Measurements from ENCODE around the gene FABP6. TPM values are rescaled to one million over a fixed set of nuclear protein-coding genes. Genes with fewer than 3 reads are reported as not detected.

Gene FABP6
- total RNA-seq, 4 donors from 2014 or later, result 2.5 TPM; not detected in 3

DNA sequence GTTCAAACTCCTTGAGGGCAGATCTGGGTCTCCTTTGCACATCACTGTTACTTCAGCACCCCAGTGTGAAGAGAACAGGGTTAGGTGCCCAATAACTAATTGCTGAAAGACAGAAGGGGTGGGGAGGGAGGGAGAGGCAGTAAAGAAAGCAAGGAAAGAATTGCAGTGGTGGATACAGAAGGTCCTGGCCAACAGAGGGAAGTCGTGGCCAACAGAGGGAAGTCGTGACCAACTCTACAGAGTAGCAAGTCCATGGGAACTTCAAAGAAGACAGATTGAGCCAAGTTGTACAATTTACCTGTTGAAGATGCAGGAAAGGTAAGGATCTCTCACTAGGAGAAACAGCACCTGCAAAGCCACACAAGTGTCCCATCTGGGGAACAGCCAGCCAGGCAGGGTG lies 56.0 kb downstream of the FABP6 start:
- 68% methylated on average over 2 of the region's 2 CpGs for WGBS
- DNase-seq (ENCODE audit: low spot score in 2 of 2), result no peak
- H3K4me1 ChIP-seq, result peaks cover 19% of the 10 kb centered on the region
- no peak for TF ChIP-seq POLR2AphosphoS5 (IDR thresholded peaks at IDR 0.05)
- no peaks in the 10 kb centered on the region for H3K9me3 ChIP-seq
- no peaks in the 10 kb centered on the region for H3K36me3 ChIP-seq
- H3K27ac ChIP-seq, result no peak overlapping the region
- no peaks in the 10 kb centered on the region for H3K27me3 ChIP-seq
- H3K4me3 ChIP-seq, result no peak overlapping the region

DNA sequence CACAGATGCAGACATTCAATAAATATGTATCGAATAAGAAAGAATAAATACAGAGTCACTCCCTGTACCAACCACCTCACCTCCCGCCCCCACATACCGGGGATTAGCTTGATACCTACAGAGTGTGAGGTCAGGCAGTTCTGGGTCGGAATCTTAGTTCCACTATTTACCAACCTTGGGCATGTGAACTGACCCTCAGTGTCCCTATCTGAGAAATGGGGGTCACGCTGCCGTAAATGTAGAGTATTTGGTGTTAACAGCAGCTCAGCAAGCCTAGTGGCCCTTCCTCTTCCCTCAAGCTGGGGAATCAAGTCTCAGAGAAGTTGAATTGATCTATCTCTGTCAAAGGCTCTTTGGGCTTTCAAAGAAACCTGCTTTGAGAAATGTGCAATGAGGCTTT lies 57.6 kb downstream of the FABP6 start:
- H3K4me1 ChIP-seq, result peaks cover 19% of the 10 kb centered on the region
- TF ChIP-seq POLR2A (IDR thresholded peaks at IDR 0.05) (no peak), POLR2AphosphoS5 (IDR thresholded peaks at IDR 0.05) (no peak), EP300 (IDR thresholded peaks at IDR 0.05) (no peak)
- TF ChIP-seq, protein P1, sequence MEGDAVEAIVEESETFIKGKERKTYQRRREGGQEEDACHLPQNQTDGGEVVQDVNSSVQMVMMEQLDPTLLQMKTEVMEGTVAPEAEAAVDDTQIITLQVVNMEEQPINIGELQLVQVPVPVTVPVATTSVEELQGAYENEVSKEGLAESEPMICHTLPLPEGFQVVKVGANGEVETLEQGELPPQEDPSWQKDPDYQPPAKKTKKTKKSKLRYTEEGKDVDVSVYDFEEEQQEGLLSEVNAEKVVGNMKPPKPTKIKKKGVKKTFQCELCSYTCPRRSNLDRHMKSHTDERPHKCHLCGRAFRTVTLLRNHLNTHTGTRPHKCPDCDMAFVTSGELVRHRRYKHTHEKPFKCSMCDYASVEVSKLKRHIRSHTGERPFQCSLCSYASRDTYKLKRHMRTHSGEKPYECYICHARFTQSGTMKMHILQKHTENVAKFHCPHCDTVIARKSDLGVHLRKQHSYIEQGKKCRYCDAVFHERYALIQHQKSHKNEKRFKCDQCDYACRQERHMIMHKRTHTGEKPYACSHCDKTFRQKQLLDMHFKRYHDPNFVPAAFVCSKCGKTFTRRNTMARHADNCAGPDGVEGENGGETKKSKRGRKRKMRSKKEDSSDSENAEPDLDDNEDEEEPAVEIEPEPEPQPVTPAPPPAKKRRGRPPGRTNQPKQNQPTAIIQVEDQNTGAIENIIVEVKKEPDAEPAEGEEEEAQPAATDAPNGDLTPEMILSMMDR (IDR thresholded peaks at IDR 0.05), result no peak
- H3K27me3 ChIP-seq, result no peaks in the 10 kb centered on the region
- no peaks in the 10 kb centered on the region for H3K9me3 ChIP-seq
- no peaks in the 10 kb centered on the region for H3K36me3 ChIP-seq
- H3K4me3 ChIP-seq, result no peak overlapping the region
- no peak for DNase-seq (ENCODE audit: low spot score in 2 of 2)
- H3K27ac ChIP-seq, result no peak overlapping the region
- 87% methylated on average over 6 of the region's 6 CpGs for WGBS

DNA sequence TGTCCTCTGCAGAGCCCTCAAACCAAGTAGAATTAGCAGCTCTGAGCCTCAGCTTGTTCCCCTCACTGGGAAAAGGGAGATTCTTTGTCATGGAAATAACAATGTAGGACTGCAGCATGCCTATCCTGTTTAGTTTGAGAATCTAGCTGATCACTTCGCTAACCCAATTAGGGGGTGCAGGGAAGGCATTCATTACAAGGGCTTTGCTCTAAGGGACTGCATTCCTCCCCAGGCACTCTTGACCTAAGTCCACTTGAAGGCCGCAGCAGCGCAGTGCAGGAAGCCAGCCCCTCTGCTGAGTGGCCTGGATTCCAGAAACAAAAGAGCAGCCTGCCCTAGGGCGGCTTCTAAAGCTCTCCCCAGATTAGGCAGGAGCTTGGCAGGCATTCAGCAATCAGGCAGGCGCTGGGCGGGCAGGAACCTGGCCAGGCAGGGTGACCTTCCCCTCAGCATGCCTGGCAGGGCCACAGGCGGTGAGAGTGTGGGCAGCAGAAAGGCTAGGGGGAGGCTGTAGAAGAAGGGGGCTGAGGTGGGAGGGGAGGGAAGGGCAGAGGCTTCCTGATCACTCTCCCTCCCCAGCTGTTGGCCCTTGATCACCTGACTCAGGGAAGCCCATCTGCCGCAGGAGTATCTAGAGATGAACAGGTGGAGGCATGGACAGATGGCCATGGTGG lies 58.2 kb downstream of the FABP6 start:
- no peak overlapping the region for H3K27ac ChIP-seq
- H3K9me3 ChIP-seq, result no peaks in the 10 kb centered on the region
- no peaks in the 10 kb centered on the region for H3K27me3 ChIP-seq
- no peak overlapping the region for H3K4me3 ChIP-seq
- WGBS, result 51% methylated on average over 7 of the region's 8 CpGs
- TF ChIP-seq POLR2A (IDR thresholded peaks at IDR 0.05) (no peak), POLR2AphosphoS5 (IDR thresholded peaks at IDR 0.05) (no peak), EP300 (IDR thresholded peaks at IDR 0.05) (no peak)
- TF ChIP-seq, protein P1 (IDR thresholded peaks at IDR 0.05), result no peak
- no peak for DNase-seq (ENCODE audit: low spot score in 2 of 2)
- no peaks in the 10 kb centered on the region for H3K36me3 ChIP-seq
- H3K4me1 ChIP-seq, result peaks cover 19% of the 10 kb centered on the region

Other genes starting within 250 kb of the FABP6 start
- gene TTC1, start 220.4 kb upstream of the FABP6 start, total RNA-seq, result 10 to 100 TPM; 26.1 to 39.1 (median 30.5) TPM
- 10 to 100 TPM; 24.7 to 42.3 (median 31.4) TPM for gene PWWP2A, start 110.1 kb upstream of the FABP6 start, total RNA-seq
- gene CCNJL, start 83.1 kb downstream of the FABP6 start, total RNA-seq, result 1 to 10 TPM in 2 of 4 donors, under 1 TPM in 1, not detected in 1; 0.34 to 1.2 (median 1.2) TPM
- under 1 TPM in 2 of 4 donors, not detected in 2; 0.21 to 0.23 TPM for gene C1QTNF2, start 141.1 kb downstream of the FABP6 start, total RNA-seq
- 1 to 10 TPM in 2 of 4 donors, under 1 TPM in 2; 0.57 to 3.9 (median 1.2) TPM for gene FAM200C, start 170.5 kb downstream of the FABP6 start, total RNA-seq
- 100 to 1,000 TPM in 1 of 4 donors, 10 to 100 TPM in 3; 48.1 to 118 (median 83.8) TPM for gene SLU7, start 189.6 kb downstream of the FABP6 start, total RNA-seq
- 10 to 100 TPM; 31.7 to 98.9 (median 49.9) TPM for gene PTTG1, start 192.3 kb downstream of the FABP6 start, total RNA-seq

Measured in suprapubic skin (tissue), 4 donors.